ENCODE data around the gene CCT3.

CCT3 gene

DNA sequence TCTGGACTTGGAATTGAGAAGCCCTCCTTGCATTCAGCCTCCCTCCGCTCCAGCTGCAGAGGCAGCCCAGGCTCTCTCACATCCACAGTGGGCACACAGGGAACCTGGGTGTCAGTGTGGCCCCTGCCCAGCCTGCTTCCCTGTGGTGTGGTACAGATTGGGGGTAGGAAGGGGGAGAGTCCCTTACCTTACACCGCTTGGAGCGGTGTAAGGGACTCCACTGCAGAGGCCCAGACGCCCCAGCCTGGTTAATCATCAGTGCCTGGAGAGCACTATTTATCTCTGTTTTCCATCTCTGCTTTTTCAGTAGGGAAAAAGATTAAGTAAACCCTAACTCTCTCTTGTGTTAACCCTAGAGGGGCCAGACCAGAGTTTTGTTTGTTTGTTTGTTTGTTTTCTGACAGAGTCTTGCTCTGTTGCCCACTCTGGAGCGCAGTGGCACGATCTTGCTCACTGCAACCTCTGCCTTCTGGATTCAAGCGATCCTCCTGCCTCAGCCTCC, 30.1 kb upstream of the CCT3 start:
- no peak for TF ChIP-seq CTCF (IDR thresholded peaks at IDR 0.05)
- H3K4me3 ChIP-seq: no peak overlapping the region
- DNase-seq (ENCODE audit: low spot score): no peak
- H3K27ac ChIP-seq: no peak overlapping the region

DNA sequence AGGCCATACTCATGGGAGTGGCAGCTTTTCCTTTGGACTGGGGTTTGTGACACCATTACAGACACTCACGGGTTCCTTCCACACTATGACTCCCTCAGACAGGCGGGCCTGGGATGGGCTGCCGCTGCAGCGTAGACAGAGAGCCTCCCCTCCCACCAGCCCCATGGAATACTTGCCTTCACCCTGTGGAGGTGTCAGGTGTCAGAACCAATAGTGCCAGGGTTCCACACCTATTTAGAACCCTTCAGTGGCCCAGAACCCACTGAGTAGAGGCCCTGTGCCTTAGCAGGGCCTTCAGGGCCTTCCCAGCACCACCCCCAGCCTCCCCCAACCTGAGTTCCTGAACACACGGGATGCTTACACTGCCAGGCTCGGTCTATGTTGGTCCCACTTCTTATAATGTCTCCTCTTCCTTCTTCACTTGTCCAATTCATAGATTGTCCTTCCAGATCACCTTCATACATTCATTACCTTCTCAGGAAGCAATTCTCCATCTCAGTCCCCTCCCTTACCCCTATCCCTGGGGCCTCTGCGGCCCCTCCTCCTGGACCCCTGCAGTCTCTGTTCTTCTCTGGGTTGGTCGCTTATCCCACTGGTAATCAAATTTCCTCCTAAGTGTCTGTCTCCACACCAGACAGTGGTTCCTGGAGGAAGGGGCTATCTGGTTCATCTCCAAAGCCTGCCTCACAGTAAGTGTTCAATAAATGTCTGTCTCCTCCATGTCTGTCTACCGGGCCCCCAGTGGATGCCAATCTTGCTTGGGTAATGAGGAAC, 29.5 kb upstream of the CCT3 start:
- Histone ChIP-seq H3K4me3 (no peak overlapping the region), H3K27ac (no peak overlapping the region)
- no peak for TF ChIP-seq CTCF (IDR thresholded peaks at IDR 0.05)
- no peak for DNase-seq (ENCODE audit: low spot score)

DNA sequence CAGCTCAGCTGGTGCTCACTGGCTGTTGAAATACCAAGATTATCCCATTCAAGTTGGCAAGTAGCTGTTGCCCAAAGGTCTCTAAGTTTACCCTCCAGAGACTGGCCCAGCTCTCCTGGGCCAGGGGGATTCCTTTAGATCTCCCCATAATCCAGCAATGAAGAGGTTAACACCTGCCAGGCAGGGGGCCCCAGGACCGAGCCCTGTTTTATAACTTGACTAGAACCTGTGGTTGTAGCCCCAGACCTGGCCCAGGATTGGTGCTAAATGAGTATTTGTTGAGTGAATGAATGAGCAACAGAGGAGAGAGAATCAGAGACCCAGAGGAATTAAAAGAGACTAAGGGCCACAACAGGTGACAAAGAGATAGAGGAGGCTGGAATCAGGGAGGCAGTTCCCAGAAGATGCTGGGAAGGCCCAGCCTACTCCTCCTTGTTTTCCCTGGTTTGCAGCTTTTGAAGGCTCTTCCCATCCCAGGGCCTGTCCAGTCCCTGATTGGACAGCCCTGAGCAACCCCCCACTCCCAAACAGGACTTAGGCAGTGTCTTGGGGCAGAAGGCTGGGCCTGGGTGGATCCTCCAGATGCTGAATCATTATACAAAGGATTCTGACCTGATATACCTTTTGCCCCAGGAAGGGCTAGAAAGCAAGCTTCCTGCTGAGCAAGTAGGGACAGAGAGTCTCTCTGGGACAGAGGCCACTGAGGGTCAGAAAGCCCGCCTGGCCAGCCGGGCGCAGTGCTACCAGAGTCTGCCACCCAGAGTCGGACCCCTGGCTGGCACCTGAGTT, 28.5 kb upstream of the CCT3 start:
- Histone ChIP-seq H3K27ac (no peak overlapping the region), H3K4me3 (no peak overlapping the region)
- no peak for TF ChIP-seq CTCF (IDR thresholded peaks at IDR 0.05)
- no peak for DNase-seq (ENCODE audit: low spot score)

GRCh38 chr1:156365754-156366153, 27.7 kb upstream of the CCT3 start:
- Histone ChIP-seq H3K27ac (no peak overlapping the region), H3K4me3 (no peak overlapping the region)
- TF ChIP-seq CTCF (IDR thresholded peaks at IDR 0.05): no peak
- DNase-seq (ENCODE audit: low spot score): no peak

- TF ChIP-seq CTCF (IDR thresholded peaks at IDR 0.05): no peak
- no peak for DNase-seq (ENCODE audit: low spot score)
- Histone ChIP-seq H3K27ac (no peak overlapping the region), H3K4me3 (no peak overlapping the region)
Measured at GRCh38 chr1:156360534-156360933, 22.4 kb upstream of the CCT3 start.

DNA sequence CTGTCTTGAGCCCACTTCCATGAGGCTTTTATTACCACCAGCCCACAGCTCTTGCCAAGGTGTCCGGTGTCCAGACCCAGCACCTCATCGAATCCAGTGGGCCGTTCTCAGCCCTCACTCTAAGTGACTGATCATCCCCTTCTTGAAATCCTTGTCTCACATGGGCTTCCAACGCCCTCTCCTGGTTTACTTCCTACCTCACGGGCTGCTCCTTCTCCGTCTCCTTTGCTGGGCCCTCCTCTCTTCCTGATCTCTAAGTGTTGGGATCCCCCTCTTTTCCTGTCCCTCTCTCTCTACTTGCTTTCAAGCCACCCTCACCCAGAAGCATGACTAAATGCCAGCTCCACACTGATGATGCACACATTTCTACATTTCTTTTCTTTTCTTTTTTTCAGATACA, 21.9 kb upstream of the CCT3 start:
- H3K4me3 ChIP-seq: no peak overlapping the region
- no peak for DNase-seq (ENCODE audit: low spot score)
- no peak for TF ChIP-seq CTCF (IDR thresholded peaks at IDR 0.05)
- H3K27ac ChIP-seq: no peak overlapping the region

Measured in coronary artery (tissue), 2 donors.